Epithelial cell of esophagus (primary cell): Measurements from ENCODE around the gene ARHGAP4.
A peak's percentile ranks its signal among the peaks of the same experiment; 100 is the strongest.

Source experiments
- DNase-seq: peaks from one replicate; pipeline ENCODE4 v3.0.0; 2010; ENCODE audit warnings: low read depth
- H3K4me3 ChIP-seq: 2 replicates; pipeline ENCODE4 v1.5.1; 2011; ENCODE audit warnings: mild to moderate bottlenecking, low read length, control low read depth
- CTCF ChIP-seq: IDR thresholded peaks from 2 replicates; pipeline ENCODE4 v1.5.1; 2011; ENCODE audit warnings: low read depth, mild to moderate bottlenecking, low read length, control low read depth, inconsistent platforms; ENCODE audit not compliant: insufficient read depth; ENCODE audit errors: missing control alignments

Gene ARHGAP4

DNA sequence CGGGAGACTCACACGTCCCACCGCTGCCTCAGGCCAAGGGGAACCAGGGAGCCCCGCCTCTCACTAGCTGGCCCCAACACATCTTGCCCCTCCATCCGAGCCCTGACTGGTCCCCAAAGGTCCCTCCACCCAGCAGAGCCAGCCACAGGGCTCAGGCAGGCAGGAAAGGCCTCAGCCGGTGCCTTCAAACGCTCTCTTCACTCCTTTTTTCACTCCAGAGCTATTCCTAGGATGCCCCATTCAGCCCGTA lies 1.5 kb upstream of the ARHGAP4 start:
- TF ChIP-seq CTCF: no peak
- H3K4me3 ChIP-seq: peak overlapping the region; percentile 55
- DNase-seq: no peak

DNA sequence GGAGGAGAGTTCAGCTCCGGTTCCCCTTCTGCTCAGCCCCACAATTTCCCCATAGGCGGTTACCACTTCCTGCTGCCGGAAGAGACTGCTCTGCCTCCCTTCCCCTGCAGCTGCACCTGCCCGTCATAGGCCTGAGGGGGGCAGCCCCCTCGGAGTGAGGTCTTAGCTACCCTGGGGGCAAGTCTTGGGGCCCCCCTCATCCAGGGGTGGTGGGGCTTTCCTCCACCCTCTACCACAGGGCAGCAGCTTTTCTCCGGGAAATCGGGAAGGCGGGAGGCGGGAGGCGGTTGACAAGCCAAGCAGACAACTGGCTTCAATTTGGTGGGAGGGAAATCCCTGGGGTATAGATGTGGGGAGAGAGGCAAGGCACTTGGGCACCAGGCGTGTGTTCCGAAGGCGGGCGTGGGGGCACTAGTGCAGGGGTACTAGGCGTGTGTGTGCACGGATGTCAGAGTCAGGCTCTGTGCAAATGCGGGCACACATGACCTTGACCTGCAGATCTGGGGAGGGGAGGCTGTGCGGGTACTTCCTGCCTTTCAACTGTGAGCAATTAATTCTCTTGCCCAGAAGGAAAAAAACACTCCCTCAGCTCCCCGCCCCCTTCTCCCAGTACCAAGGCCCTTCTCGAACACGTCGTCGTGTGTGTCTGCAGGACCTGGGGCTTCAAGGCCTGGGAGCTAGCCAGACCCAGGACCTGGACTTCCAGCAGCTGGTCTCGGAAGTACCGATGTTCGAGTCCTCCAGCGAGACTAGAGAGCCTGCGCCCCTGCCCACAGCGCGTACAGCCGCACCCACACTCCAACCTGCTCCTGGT lies 1.0 kb upstream of the ARHGAP4 start:
- TF ChIP-seq CTCF: no peak
- peak; percentile 11 for DNase-seq
- peak overlapping the region; percentile 55 for H3K4me3 ChIP-seq

DNA sequence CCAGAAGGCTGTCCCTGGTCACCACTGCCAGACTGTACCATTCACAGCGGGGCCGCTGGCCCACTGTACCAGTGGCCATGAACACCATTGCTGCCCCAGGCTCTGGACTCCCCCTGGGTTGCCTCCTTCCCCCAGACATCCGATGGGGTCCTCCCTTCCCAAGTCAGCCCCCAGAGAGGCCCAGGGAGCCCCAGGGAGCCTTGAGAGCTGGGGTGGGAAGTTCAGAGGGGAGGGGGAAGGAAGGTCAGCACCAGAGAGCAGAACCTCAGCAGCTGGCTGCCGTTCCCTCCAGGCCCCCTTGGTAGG lies 441 bp upstream of the ARHGAP4 start:
- no peak for DNase-seq
- TF ChIP-seq CTCF: no peak
- H3K4me3 ChIP-seq: no peak overlapping the region

- DNase-seq: no peak
- H3K4me3 ChIP-seq: no peak overlapping the region
- TF ChIP-seq CTCF: no peak
Observed at GRCh38 chrX:153925387-153925738, 701 bp downstream of the ARHGAP4 start.

- no peak overlapping the region for H3K4me3 ChIP-seq
- DNase-seq: peak; percentile 38
- peak; percentile 28 for TF ChIP-seq CTCF
Observed at GRCh38 chrX:153924149-153924861, 1.8 kb downstream of the ARHGAP4 start.

GRCh38 chrX:153922932-153923857 lies 2.9 kb downstream of the ARHGAP4 start:
- peak; percentile 48 for TF ChIP-seq CTCF
- H3K4me3 ChIP-seq: no peak overlapping the region
- peak; percentile 37 for DNase-seq
